ENCODE results near the gene ADAMTSL4.
"Not testable (repeated sequence)": the region's sequence is repeated elsewhere in the genome, so short reads cannot be mapped to it uniquely, and the experiment has no call there.

ADAMTSL4 gene

DNA sequence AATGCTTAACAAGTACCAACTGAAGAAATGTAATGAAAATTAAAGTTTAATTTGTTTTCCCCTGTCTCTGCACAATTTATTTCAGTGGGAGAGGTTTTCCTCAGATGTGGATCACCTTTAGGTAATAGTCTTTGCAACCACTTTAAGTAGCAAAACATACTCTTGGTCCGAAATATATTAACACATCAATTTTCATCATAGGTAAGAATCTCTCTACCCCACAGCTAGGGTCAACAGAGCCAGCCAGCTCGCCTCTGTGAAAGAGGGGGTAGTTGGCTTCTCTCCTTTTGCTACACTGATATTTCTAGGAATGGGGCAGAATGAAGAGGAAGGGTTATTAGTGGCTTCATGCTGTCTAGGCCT, 55.0 kb downstream of the ADAMTSL4 start:
- Mint-ChIP-seq H3K9me3 (no peaks in the 10 kb centered on the region), H3K4me3 (no peak overlapping the region), H3K36me3 (ENCODE audit: low read depth) (peaks cover 43% of the 10 kb centered on the region), H3K4me1 (peaks cover 8% of the 10 kb centered on the region), H3K27me3 (ENCODE audit: low read depth, poor library complexity) (no peaks in the 10 kb centered on the region), H3K27ac (peak overlapping the region; percentile 87)
- TF ChIP-seq, protein P1, sequence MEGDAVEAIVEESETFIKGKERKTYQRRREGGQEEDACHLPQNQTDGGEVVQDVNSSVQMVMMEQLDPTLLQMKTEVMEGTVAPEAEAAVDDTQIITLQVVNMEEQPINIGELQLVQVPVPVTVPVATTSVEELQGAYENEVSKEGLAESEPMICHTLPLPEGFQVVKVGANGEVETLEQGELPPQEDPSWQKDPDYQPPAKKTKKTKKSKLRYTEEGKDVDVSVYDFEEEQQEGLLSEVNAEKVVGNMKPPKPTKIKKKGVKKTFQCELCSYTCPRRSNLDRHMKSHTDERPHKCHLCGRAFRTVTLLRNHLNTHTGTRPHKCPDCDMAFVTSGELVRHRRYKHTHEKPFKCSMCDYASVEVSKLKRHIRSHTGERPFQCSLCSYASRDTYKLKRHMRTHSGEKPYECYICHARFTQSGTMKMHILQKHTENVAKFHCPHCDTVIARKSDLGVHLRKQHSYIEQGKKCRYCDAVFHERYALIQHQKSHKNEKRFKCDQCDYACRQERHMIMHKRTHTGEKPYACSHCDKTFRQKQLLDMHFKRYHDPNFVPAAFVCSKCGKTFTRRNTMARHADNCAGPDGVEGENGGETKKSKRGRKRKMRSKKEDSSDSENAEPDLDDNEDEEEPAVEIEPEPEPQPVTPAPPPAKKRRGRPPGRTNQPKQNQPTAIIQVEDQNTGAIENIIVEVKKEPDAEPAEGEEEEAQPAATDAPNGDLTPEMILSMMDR (IDR thresholded peaks at IDR 0.05) = no peak
- no peak for DNase-seq

DNA sequence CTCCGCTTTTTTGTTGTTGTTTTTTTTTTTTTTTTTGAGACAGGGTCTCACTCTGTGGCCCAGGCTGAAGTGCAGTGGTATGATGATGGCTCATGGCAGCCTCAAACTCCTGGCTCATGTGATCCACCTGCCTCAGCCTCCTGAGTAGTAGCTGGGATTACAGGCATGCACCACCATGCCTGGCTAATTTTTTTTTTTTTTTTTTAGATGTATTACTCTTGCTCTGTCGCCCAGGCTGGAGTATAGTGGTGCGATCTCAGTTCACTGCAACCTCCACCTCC, 56.2 kb downstream of the ADAMTSL4 start:
- not testable (repeated sequence) for H3K27ac Mint-ChIP-seq; H3K27me3 Mint-ChIP-seq (ENCODE audit: low read depth, poor library complexity); H3K4me3 Mint-ChIP-seq; DNase-seq; H3K9me3 Mint-ChIP-seq
- Mint-ChIP-seq H3K4me1 (peaks cover 13% of the 10 kb centered on the region), H3K36me3 (ENCODE audit: low read depth) (peaks cover 40% of the 10 kb centered on the region)

DNA sequence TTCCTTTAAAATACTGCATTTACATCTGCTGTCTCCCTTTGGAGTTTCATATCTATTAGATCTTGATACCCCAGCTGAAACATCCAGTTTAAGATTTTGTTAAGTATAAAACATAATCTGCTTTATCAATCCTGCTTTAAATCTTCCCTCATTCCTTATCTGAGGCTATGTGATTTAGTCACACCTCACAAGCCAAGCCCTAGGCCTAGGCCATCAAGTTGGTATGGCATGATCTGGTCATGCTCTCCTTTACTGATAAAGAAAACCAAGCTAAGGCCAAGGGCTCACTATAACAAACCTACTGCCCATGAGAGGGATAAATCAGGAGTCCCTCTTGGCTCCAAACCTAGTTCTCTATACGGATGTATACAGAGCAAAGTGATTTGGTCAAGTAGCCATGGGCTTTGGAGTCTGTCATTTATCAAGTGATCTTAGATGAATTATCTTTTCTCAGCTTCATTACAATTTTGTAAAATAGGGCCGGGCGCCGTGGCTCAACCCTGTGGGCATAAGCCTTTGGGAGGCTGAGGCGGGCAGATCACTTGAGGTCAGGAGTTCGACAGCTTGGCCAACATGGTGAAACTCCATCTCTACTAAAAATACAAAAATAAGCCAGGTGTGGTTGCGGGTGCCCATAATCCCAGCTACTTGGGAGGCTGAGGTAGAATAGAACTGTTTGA, 57.4 kb downstream of the ADAMTSL4 start:
- H3K4me3 Mint-ChIP-seq = no peak overlapping the region
- no peak for DNase-seq
- TF ChIP-seq, protein P1 (IDR thresholded peaks at IDR 0.05) = no peak
- H3K27me3 Mint-ChIP-seq (ENCODE audit: low read depth, poor library complexity) = no peaks in the 10 kb centered on the region
- no peak overlapping the region for H3K27ac Mint-ChIP-seq
- peaks cover 42% of the 10 kb centered on the region for H3K36me3 Mint-ChIP-seq (ENCODE audit: low read depth)
- no peaks in the 10 kb centered on the region for H3K9me3 Mint-ChIP-seq
- H3K4me1 Mint-ChIP-seq = peaks cover 18% of the 10 kb centered on the region

DNA sequence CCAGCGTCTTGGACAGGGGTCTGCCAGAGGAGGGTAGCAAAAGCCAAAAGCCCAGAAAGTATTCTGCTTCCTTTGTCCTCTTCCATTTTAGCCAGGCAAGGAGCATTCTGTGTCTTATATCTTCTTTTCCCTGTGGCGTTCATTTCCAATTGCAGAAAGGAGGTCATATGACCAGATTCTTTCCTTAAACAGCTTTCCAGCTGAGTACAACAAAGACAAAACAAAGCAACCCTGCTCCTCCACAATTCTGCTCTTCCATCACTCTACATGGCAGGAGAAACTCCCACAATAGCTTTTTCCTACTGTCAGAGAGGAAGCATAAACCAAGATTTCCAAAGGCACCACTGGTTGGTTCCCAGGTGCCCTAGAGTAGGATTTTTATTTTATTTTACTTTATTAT, 60.5 kb downstream of the ADAMTSL4 start:
- Mint-ChIP-seq H3K4me1 (peaks cover 12% of the 10 kb centered on the region), H3K9me3 (no peaks in the 10 kb centered on the region), H3K36me3 (ENCODE audit: low read depth) (peaks cover 51% of the 10 kb centered on the region), H3K4me3 (no peak overlapping the region), H3K27ac (peak overlapping the region; percentile 88), H3K27me3 (ENCODE audit: low read depth, poor library complexity) (peaks cover 3% of the 10 kb centered on the region)
- no peak for DNase-seq
- TF ChIP-seq, protein P1 (IDR thresholded peaks at IDR 0.05) = no peak
